Calu3 (cell line): ENCODE data around the gene NRP1. TPM values are rescaled to one million over a fixed set of nuclear protein-coding genes. Genes with fewer than 3 reads are reported as not detected.

Experiments used
- BruUV-seq: library from RNA; stranded (reverse); fragments of 400-500 nt; replicated peaks from 2 replicates; lab custom pipeline; 2021; lab: Mats Ljungman, UMichigan
- CTCF ChIA-PET: fragments of 300-600 bp; sonication (Branson Sonifier 250); formaldehyde crosslinking; loops from one replicate; lab custom pipeline; 2022; ENCODE audit warnings: antibody characterized with exemption; lab: Charles Lee
- DNase-seq: peaks from one replicate; pipeline ENCODE4 v3.0.0; 2022
- H3K27ac Mint-ChIP-seq: one replicate; pipeline ENCODE4 v1.8.0; 2022; ENCODE audit warnings: mixed read lengths; ENCODE audit not compliant: unreplicated experiment
- H3K27me3 Mint-ChIP-seq: one replicate; pipeline ENCODE4 v1.8.0; 2022; ENCODE audit warnings: mixed read lengths; ENCODE audit not compliant: unreplicated experiment
- H3K36me3 Mint-ChIP-seq: one replicate; pipeline ENCODE4 v1.8.0; 2022; ENCODE audit warnings: mild to moderate bottlenecking, moderate library complexity, mixed read lengths; ENCODE audit not compliant: insufficient read depth, unreplicated experiment
- H3K4me1 Mint-ChIP-seq: one replicate; pipeline ENCODE4 v1.8.0; 2022; ENCODE audit warnings: mild to moderate bottlenecking, low read depth, mixed read lengths; ENCODE audit not compliant: unreplicated experiment
- H3K4me3 Mint-ChIP-seq: one replicate; pipeline ENCODE4 v1.8.0; 2022; ENCODE audit warnings: mild to moderate bottlenecking, low read depth, moderate library complexity, mixed read lengths; ENCODE audit not compliant: unreplicated experiment
- H3K9me3 Mint-ChIP-seq: one replicate; pipeline ENCODE4 v1.8.0; 2022; ENCODE audit warnings: low read depth, mixed read lengths; ENCODE audit not compliant: unreplicated experiment
- intact Hi-C: fragments of 100-400 bp; cut with micrococcal nuclease; formaldehyde crosslinking; loops from one replicate; pipeline ENCODE4 v1.10.0; 2022; ENCODE audit not compliant: unreplicated experiment
- total RNA-seq: library from RNA; stranded (reverse); gene quantifications from 2 replicates; pipeline ENCODE4 v1.2.3, GENCODE V29; 2022
- TF ChIP-seq, protein P1 (sequence below): fragments of 200-600 bp; IDR thresholded peaks from one replicate; pipeline ENCODE4 v1.8.0; 2022; ENCODE audit warnings: antibody characterized with exemption; ENCODE audit not compliant: unreplicated experiment

NRP1 gene
- total RNA-seq, 1 experiment from 2014 or later = 96.3 TPM

DNA sequence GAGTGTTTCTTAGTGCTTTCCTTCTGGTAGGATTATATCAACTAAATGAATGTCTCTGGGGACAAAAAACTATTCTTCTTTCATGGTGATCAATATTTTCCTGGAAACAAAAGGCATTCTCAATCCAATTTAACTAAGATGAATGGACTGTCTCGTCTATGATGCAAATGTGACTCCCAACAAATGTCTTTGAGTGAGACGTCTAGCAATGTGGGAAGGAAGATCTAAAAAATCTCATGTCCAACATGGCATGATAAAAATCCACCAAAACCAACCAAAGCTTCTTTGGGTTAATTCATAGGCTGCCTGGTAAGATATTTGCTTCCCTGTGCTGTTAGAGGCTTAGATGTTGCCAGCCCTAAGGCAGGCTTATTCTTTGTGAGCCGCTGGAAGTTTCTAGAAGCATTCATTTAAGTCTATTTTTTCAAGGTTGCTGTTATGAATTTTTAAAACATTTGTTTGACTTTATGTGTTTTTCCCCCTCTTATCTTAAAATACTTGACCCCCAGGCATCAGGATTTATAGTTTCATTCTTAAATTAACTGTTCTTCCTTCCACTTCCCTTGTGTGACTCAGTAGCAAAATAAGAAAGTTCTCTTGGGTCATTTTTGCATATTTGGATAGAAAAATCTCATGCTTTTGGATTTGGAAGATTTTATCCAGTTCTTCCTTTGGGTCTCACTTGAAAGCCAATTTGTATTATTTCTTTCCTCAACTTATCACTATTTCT, 156.3 kb downstream of the NRP1 start:
- DNase-seq = no peak
- no peak overlapping the region for H3K4me3 Mint-ChIP-seq
- no TSS peak for BruUV-seq
- CTCF ChIA-PET = no interaction called here
- no peaks in the 10 kb centered on the region for H3K27me3 Mint-ChIP-seq
- H3K27ac Mint-ChIP-seq = no peak overlapping the region
- H3K9me3 Mint-ChIP-seq = no peaks in the 10 kb centered on the region
- TF ChIP-seq, protein P1, sequence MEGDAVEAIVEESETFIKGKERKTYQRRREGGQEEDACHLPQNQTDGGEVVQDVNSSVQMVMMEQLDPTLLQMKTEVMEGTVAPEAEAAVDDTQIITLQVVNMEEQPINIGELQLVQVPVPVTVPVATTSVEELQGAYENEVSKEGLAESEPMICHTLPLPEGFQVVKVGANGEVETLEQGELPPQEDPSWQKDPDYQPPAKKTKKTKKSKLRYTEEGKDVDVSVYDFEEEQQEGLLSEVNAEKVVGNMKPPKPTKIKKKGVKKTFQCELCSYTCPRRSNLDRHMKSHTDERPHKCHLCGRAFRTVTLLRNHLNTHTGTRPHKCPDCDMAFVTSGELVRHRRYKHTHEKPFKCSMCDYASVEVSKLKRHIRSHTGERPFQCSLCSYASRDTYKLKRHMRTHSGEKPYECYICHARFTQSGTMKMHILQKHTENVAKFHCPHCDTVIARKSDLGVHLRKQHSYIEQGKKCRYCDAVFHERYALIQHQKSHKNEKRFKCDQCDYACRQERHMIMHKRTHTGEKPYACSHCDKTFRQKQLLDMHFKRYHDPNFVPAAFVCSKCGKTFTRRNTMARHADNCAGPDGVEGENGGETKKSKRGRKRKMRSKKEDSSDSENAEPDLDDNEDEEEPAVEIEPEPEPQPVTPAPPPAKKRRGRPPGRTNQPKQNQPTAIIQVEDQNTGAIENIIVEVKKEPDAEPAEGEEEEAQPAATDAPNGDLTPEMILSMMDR = no peak
- H3K36me3 Mint-ChIP-seq = peaks cover 27% of the 10 kb centered on the region
- intact Hi-C loops = no loop called here
- peaks cover 9% of the 10 kb centered on the region for H3K4me1 Mint-ChIP-seq

DNA sequence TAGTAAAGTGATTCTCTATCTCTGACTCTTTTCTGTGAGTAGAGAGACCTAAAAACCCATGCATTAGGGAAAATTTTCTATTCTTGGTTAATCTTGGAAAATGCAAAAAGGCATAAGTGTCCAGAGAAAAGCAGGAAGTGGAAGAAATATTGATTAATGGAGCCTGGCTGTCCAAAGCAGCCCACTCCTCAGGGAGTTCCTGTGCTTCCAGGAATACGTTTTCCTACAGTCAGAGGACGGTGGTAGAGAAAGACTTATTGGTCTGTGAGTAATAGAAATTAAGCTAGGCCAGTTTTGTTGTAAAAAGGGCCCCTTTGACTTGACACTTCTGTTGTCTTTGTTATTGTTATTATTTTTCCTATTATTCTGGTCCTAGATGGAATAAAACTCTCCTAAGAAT, 157.8 kb downstream of the NRP1 start:
- Mint-ChIP-seq H3K36me3 (peaks cover 23% of the 10 kb centered on the region), H3K9me3 (no peaks in the 10 kb centered on the region), H3K4me1 (peaks cover 9% of the 10 kb centered on the region), H3K27ac (no peak overlapping the region), H3K4me3 (no peak overlapping the region), H3K27me3 (no peaks in the 10 kb centered on the region)
- DNase-seq = no peak
- no TSS peak for BruUV-seq
- intact Hi-C loops = no loop called here
- TF ChIP-seq, protein P1 = no peak
- CTCF ChIA-PET = no interaction called here

DNA sequence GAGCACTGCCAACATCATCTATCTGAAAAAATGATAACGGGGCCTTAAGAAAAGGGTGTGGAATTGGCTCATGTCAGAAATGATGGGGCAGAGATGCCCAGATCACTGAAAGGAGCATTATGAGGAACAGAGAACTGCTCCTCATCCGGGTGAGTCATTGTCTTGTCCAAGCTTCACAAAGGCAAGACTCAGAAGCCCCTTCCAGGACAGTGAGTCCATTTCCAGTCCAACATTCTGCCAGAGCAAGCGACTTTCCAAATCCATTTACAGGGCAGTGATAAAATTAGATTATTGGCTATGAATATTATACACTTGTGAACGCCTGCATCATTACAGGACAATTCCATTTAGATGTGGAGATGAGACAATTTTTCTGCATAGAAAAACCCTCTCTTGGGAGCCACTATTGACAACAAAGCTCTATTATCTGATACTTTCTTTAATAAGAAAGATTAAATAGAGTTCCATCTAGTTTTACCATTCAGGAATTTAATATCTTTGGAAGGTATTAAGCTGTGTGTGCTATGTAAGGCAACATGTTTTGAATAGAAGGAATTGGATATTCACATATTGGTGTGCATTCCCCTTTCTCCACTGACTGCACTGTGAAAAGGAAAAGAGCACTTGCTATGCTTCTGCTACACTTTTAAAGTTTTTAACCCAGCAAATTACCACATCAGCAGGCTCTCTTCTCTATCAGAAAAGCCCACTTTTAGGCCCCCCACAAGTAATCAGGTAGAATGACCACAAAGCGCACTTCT, 159.6 kb downstream of the NRP1 start:
- Mint-ChIP-seq H3K27me3 (no peaks in the 10 kb centered on the region), H3K27ac (no peak overlapping the region), H3K4me1 (peaks cover 9% of the 10 kb centered on the region), H3K9me3 (no peaks in the 10 kb centered on the region), H3K36me3 (peaks cover 11% of the 10 kb centered on the region), H3K4me3 (no peak overlapping the region)
- intact Hi-C loops = no loop called here
- CTCF ChIA-PET = no interaction called here
- TF ChIP-seq, protein P1 = no peak
- no TSS peak for BruUV-seq
- DNase-seq = no peak

DNA sequence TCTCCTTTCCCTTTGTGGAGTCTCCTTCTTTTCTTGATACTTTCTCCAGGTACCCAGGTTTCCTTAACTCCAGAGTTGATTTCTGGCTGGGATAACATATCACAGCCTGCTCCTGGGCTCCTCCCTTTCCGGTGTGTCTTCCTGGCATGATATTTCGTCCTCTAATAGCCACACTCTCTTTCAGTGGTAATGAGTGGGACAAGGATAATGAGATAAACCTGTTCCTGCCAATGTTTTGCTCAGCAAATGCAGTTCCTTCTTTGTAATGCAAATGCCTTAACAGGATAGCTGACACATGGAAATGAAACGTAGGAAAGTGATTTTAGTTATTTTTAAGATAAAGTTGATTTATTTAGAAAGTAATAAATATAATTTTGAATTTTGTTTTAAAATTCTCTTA, 168.6 kb downstream of the NRP1 start:
- DNase-seq = no peak
- Mint-ChIP-seq H3K9me3 (no peaks in the 10 kb centered on the region), H3K4me3 (no peak overlapping the region), H3K27ac (no peak overlapping the region), H3K27me3 (no peaks in the 10 kb centered on the region), H3K36me3 (no peaks in the 10 kb centered on the region), H3K4me1 (peaks cover 42% of the 10 kb centered on the region)
- CTCF ChIA-PET = no interaction called here
- no TSS peak for BruUV-seq
- intact Hi-C loops = no loop called here
- TF ChIP-seq, protein P1 = no peak
